Smooth muscle cell (in vitro differentiated cells): ENCODE results near the gene GRIN3A. TPM values are rescaled to one million over a fixed set of nuclear protein-coding genes. Genes with fewer than 3 reads are reported as not detected.
"Not testable (repeated sequence)": the region's sequence is repeated elsewhere in the genome, so short reads cannot be mapped to it uniquely, and the experiment has no call there.

Experiments
- DNase-seq: peaks from one replicate; lab custom pipeline; 2025; ENCODE audit not compliant: unreplicated experiment; lab: John Stamatoyannopoulos, UW
- H2AFZ ChIP-seq: fragments of 200-600 bp; sonication (generic); 2 replicates; pipeline ENCODE4 v1.6.0; 2016; ENCODE audit warnings: antibody characterized with exemption, low read depth, mild to moderate bottlenecking
- H3F3A ChIP-seq: fragments of 200-600 bp; sonication (generic); 2 replicates; pipeline ENCODE4 v1.6.0; 2017; ENCODE audit warnings: antibody characterized with exemption, low read depth
- H3K27ac ChIP-seq: fragments of 200-600 bp; sonication (generic); 2 replicates; pipeline ENCODE4 v1.5.1; 2016; ENCODE audit warnings: low read depth, mild to moderate bottlenecking
- H3K27me3 ChIP-seq: fragments of 200-600 bp; sonication (generic); 2 replicates; pipeline ENCODE4 v1.6.1; 2016; ENCODE audit warnings: low read depth, mild to moderate bottlenecking
- H3K36me3 ChIP-seq: fragments of 200-600 bp; sonication (generic); 2 replicates; pipeline ENCODE4 v1.5.1; 2016; ENCODE audit warnings: low read depth
- H3K4me1 ChIP-seq: fragments of 200-600 bp; sonication (generic); 2 replicates; pipeline ENCODE4 v1.5.1; 2016; ENCODE audit warnings: low read depth
- H3K4me2 ChIP-seq: fragments of 200-600 bp; sonication (generic); 2 replicates; pipeline ENCODE4 v1.6.0; 2016; ENCODE audit warnings: mild to moderate bottlenecking
- H3K4me3 ChIP-seq: fragments of 200-600 bp; sonication (generic); 2 replicates; pipeline ENCODE4 v1.5.1; 2016; ENCODE audit warnings: mild to moderate bottlenecking
- H3K79me2 ChIP-seq: fragments of 200-600 bp; sonication (generic); 2 replicates; pipeline ENCODE4 v1.6.0; 2016; ENCODE audit warnings: low read depth, mild to moderate bottlenecking
- H3K9ac ChIP-seq: fragments of 200-600 bp; sonication (generic); 2 replicates; pipeline ENCODE4 v1.6.0; 2016; ENCODE audit warnings: low read depth
- H3K9me3 ChIP-seq: fragments of 200-600 bp; sonication (generic); replicated peaks from 2 replicates; pipeline ENCODE4 v1.5.1; 2016; ENCODE audit warnings: low read depth
- H4K20me1 ChIP-seq: fragments of 200-600 bp; sonication (generic); 2 replicates; pipeline ENCODE4 v1.6.0; 2016; ENCODE audit warnings: low read depth
- CTCF ChIP-seq: fragments of 200-600 bp; sonication (generic); IDR thresholded peaks from 2 replicates; pipeline ENCODE4 v1.5.1; 2017; ENCODE audit warnings: borderline replicate concordance, mild to moderate bottlenecking, antibody characterized with exemption; ENCODE audit not compliant: insufficient read depth, poor library complexity, severe bottlenecking
- WGBS: methylation state at CpG from one replicate; pipeline ENCODE4 v1.1.7; 2016; ENCODE audit warnings: low lambda C conversion rate; 5-methylcytosine and 5-hydroxymethylcytosine counted together
- polyA plus RNA-seq: library from polyadenylated mRNA; unstranded; fragments of >200 nt; fragmentation: Nextera tagmentation; extraction: Ambion mirVana; gene quantifications from 2 replicates; pipeline ENCODE4 v1.2.1, GENCODE V29; 2016
- total RNA-seq: library from RNA; depleted of rRNA; stranded (reverse); fragments of >200 nt; gene quantifications from 2 replicates; pipeline ENCODE4 v1.2.3, GENCODE V29; 2014

The GRIN3A gene
- total and polyA plus RNA-seq, 2 experiments from 2014 or later: 0.07 TPM; not detected in 1

GRCh38 chr9:101736717-101737116 lies 1.7 kb downstream of the GRIN3A start:
- no peak for TF ChIP-seq CTCF
- DNase-seq: no peak

GRCh38 chr9:101731429-101731828 lies 7.0 kb downstream of the GRIN3A start:
- H3K4me2 ChIP-seq: no peak overlapping the region
- H3K4me3 ChIP-seq: no peak overlapping the region
- H3K9me3 ChIP-seq: no peaks in the 10 kb centered on the region
- TF ChIP-seq CTCF: no peak
- WGBS: 94% methylated on average over 1 of the region's 1 CpG
- H4K20me1 ChIP-seq: no peaks in the 10 kb centered on the region
- no peaks in the 10 kb centered on the region for H3K36me3 ChIP-seq
- H3K9ac ChIP-seq: no peak overlapping the region
- no peak overlapping the region for H3K27ac ChIP-seq
- no peak overlapping the region for H2AFZ ChIP-seq
- H3K4me1 ChIP-seq: no peaks in the 10 kb centered on the region
- peaks cover 39% of the 10 kb centered on the region for H3K27me3 ChIP-seq
- H3K79me2 ChIP-seq: no peaks in the 10 kb centered on the region
- DNase-seq: no peak
- no peaks in the 10 kb centered on the region for H3F3A ChIP-seq

More at GRCh38 chr9:101736717-101737116, 1.7 kb downstream of the GRIN3A start:
- H3K9ac ChIP-seq: no peak overlapping the region
- H4K20me1 ChIP-seq: no peaks in the 10 kb centered on the region
- H2AFZ ChIP-seq: no peak overlapping the region
- H3F3A ChIP-seq: no peaks in the 10 kb centered on the region
- no peaks in the 10 kb centered on the region for H3K79me2 ChIP-seq
- H3K27me3 ChIP-seq: peaks cover 91% of the 10 kb centered on the region
- 24% methylated on average over 14 of the region's 14 CpGs for WGBS
- H3K4me2 ChIP-seq: no peak overlapping the region
- no peak overlapping the region for H3K27ac ChIP-seq
- no peaks in the 10 kb centered on the region for H3K4me1 ChIP-seq
- no peaks in the 10 kb centered on the region for H3K36me3 ChIP-seq
- H3K9me3 ChIP-seq: no peaks in the 10 kb centered on the region
- no peak overlapping the region for H3K4me3 ChIP-seq

DNA sequence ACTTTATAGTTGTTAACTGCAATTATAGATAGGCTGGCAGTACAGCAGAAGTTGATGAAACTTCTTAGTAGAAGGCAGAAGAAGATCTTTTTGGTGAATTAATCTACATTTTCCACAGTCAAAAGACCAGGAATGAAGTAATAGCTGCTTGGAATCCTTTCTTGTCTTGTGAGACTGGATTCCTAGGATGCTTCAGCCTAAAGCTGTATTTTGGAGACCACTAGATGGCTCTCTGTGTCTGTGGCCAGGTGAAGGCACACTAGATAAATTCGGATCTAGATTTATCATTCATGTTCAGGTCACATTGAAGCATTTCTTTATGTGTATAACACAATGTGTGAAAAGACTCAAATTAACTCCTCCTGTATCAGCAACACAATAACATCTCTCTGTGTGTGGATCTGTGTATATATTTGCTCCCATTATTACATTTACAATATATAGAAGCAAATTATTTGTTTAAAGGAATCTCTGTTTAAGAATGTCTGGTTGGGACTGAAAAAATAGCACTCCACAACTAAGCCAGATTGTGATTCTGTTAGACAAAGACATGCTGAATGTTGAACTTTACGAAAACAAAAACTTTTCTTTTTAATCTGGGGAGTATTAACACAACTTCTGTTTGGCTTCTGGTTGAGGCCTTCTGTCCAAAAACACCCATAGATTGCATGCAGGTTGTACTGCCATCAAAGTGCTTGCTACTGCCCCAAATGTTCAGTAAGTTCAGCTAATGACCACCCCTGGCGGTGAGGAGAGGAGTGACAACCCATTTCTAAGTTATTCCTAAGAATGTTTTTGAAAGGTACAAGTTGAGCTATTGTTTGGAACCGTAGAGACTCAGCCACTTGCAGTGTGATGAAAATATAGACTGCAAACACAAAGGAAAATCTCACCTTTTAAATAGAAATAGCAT lies 10.6 kb downstream of the GRIN3A start:
- H3F3A ChIP-seq: no peaks in the 10 kb centered on the region
- no peaks in the 10 kb centered on the region for H3K79me2 ChIP-seq
- no peak overlapping the region for H3K4me2 ChIP-seq
- no peak overlapping the region for H2AFZ ChIP-seq
- H3K4me3 ChIP-seq: no peak overlapping the region
- H3K9ac ChIP-seq: no peak overlapping the region
- H4K20me1 ChIP-seq: no peaks in the 10 kb centered on the region
- H3K9me3 ChIP-seq: no peaks in the 10 kb centered on the region
- H3K36me3 ChIP-seq: no peaks in the 10 kb centered on the region
- peak; percentile 62 for TF ChIP-seq CTCF
- no peak for DNase-seq
- H3K4me1 ChIP-seq: no peaks in the 10 kb centered on the region
- WGBS: 35% methylated on average over 4 of the region's 4 CpGs
- H3K27me3 ChIP-seq: peaks cover 5% of the 10 kb centered on the region
- H3K27ac ChIP-seq: no peak overlapping the region

DNA sequence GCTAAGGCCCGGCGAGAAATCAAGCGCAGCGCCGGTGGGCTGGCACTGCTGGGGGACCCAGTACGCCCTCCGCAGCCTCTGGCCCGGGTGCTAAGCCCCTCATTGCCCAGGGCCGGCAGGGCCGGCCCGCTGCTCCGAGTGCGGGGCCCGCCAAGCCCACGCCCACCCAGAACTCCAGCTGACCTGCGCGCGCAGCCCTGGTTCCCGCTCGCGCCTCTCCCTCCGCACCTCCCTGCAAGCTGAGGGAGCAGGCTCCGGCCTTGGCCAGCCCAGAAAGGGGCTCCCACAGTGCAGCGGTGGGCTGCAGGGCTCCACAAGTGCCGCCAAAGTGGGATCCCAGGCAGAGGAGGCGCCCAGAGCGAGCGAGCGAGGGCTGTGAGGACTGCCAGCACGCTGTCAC lies 14.2 kb downstream of the GRIN3A start:
- 95% methylated on average over 30 of the region's 30 CpGs for WGBS
- H2AFZ ChIP-seq, H3K4me2 ChIP-seq, H3K4me1 ChIP-seq, H3K9ac ChIP-seq, H3K9me3 ChIP-seq, H3K4me3 ChIP-seq, H3K27me3 ChIP-seq, DNase-seq, H4K20me1 ChIP-seq, H3F3A ChIP-seq, H3K36me3 ChIP-seq, H3K79me2 ChIP-seq, H3K27ac ChIP-seq: not testable (repeated sequence)
